Stimulated activated CD4-positive, alpha-beta T cell treated with anti-CD3 and anti-CD28 coated beads, TNF-alpha, amount 100 ng/mL, for 48 hours (primary cell): ENCODE results near the gene MEF2B.
"Not testable (repeated sequence)": the region's sequence is repeated elsewhere in the genome, so short reads cannot be mapped to it uniquely, and the experiment has no call there.

Experiments
- DNase-seq, 3 donors: peaks; one replicate each; pipeline ENCODE4 v3.0.0-alpha.2; 2020; ENCODE audit warnings: low read depth in 3 of 3

MEF2B gene

GRCh38 chr19:19126102-19126501 is 44.0 kb downstream of the MEF2B start:
- no peak for DNase-seq

- DNase-seq, result no peak
Observed at GRCh38 chr19:19123386-19123785, 46.7 kb downstream of the MEF2B start.

DNA sequence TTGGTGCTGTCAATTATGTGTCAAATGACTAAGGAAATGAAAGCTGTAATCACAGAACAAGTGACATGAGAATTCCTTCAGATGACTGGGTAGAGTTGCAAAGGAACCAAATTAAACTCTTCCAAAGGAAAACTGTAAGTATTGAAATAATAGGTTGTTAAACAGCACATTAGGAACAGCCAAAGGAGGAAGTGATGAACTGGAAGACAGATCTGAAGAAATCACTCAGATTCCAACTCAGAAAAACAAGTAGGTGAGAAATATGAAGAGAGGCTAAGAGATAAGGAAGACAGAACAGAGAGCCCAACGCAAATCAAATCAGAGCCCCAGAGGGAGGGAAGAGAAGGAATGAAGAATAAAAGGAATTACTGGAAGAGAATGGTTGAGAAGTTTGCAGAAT is 47.2 kb downstream of the MEF2B start:
- DNase-seq, result no peak

DNA sequence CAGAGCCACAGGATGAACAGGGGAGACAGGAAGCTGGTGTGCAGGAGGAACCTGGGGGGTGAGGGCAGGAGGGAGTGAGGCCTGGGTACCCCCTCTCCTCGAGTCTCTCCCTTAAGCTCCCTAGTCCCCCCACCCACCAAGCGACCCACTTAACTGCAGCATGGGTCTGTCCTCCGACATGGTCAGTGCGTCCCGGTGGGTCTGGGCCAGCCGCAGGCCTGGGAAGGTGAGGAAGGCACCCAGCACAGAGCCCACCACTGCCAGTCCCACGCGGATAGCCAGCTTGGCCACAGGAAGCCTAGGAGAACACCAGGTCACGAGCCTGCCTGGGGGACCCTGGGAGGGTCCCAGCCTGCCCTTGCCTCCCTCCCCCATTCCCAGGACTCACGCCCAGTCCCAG is 48.7 kb downstream of the MEF2B start:
- no peak for DNase-seq

DNA sequence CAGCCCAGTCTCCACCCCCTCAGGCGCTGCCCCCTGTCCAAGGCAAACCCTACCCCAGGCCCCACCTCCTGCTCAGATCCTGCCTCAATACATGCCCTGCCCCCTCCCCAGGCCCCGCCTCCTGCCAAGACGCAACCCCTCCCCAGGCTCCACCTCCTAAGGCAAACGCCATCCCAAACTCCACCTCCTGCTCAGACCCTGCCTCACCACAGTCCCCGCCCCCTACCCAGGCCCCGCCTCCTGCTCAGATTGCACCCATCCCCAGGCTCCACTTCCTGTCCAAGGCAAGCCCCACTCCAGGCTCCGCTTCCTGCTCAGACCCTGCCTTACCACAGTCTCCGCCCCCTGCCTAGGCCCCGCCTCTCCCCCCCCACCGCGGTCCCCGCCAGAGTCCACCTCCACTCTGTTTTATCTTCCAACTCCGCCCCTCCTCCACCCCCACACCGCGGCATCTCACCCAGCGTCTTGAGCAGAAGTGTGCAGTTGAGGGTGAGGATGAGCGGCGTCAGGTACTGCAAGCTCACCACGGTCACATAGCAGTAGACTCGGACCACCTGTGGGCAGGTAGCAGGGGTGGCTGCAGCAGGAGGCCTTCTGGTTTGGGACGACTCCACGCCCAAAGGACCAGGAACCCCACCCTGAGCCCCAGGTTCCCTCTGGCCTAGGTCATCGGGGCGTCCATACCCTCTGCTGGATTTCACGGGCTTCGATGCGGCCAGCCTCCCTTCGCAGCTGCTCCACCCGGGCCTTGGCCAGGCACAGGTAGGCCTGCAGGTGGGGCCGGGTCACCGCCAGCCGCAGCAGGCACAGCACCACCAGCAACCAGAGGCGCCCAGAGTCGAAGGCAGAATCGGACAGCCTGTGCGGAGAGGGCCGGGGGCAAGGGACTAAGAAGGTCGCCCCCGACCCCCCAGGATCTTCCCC is 49.5 kb downstream of the MEF2B start:
- DNase-seq, result peak in 1 of 3 donors; percentile 21

DNA sequence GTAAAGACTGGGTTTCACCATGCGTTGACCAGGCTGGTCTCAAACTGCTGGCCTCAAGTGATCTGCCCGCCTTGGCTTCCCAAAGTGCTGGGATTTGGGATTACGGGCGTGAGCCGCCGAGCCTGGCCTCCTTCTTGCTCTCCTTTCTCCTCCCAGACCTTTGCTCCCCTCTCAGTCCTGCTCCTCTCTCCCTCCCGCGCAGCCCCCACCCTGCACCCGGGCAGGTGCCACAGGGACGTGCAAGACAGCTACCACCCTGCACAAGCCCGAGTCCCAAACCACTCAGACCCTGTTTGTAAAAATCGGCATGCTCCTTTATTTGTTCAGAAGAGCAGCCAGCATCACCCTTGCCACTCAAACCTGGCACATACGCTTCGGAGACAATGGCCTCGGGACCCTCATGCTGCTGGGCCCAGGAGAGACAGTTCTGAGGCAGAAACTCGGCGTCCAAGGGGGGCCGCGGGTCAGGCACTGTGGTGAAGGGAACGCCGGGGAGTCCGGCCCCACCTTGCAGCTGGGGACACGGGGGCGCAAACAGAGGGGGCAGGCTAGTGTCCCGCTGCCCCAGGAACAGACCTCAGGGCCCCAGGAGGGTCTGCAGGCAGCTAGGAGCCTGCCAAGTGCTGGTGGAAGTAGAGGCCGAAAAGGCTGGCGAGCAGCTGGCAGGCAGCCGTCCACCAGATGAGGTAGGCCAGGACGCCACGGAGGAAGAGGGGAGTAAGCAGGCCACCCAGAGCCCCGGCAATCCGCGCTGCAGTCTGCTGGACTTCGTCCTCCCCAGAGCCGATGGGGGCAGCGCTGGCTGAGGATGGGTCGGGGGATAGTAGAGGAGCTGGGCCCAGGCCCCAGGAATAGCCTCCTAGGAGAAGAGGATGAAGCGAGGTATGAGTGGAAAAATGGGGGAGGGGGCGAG is 50.5 kb downstream of the MEF2B start:
- no peak for DNase-seq

DNA sequence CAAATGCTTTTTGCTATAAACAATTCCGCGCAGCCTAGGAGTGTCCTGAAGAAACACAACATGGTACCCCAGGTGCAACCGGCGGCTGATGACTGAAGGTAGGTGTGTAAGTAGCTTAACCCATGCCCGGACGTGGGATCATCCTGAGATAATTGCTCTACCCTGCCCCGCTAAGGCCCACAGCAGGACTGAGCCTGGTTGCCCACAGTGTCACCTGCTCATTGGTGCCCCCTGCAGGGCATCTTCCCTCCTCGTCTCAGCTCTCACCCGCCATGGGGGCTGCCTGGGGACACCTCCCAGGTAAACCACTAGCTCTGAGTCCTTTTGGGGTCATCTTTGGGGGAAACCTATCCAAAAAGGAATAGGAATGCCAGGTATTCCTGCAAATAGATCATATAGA is 54.1 kb downstream of the MEF2B start:
- peak in 1 of 3 donors; percentile 50 for DNase-seq

DNA sequence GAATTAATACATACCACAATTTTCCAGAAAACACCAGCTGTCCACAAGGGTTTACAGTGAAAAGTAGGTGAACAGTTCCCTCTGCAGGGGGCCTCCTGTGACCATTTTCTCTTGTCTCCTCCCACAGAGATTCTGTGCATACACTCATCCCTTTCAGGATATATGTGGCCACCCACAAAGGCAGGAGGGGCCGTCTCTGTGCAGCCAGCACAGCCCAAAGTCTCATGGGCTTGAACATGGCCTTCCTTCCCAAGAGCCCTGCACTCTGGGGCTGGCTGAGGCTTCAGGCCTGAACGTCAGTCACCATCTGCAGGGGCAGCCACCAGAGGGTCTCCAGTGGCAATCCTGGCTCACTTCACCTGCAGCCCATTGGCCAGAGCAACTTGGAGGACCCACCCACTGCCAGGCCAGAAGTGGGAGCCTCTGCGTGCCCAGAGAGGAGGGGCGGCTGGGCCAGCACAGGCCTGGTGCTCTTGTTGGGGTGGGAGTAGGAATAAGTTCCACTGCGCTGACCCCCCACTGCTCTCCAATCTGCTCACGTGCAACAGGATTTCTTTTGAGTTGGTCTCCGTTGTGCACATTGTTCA is 56.9 kb downstream of the MEF2B start:
- DNase-seq, result no peak

DNA sequence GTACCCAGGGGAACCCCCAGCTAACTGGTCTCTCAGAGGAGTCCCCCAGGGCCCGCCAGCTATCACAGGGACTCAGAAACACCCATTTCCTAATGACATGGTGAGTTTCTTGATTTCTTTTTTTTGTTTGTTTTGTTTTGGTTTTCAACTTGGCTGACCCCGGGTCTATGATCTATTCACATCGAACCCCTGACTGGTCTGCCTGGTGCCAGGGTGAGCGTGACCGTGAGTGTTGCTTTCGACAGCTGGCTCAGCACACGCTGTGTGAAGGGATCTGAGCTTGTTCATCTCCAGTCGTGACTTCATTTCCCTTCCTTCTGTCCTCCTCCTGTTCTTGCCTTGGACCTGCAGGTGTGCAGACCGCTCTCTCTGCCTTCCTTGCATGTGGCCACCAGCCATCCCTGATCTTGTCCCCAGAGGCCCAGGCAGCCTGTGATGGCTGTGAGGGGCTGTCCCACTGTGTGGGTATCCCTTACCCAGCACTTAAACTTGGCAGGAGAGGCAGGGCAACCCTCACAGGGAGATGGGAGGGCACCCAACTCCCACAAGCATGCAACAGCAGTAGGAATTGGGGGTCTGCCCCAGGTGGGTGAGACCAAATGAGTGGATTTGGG is 58.0 kb downstream of the MEF2B start:
- DNase-seq, result no peak

DNA sequence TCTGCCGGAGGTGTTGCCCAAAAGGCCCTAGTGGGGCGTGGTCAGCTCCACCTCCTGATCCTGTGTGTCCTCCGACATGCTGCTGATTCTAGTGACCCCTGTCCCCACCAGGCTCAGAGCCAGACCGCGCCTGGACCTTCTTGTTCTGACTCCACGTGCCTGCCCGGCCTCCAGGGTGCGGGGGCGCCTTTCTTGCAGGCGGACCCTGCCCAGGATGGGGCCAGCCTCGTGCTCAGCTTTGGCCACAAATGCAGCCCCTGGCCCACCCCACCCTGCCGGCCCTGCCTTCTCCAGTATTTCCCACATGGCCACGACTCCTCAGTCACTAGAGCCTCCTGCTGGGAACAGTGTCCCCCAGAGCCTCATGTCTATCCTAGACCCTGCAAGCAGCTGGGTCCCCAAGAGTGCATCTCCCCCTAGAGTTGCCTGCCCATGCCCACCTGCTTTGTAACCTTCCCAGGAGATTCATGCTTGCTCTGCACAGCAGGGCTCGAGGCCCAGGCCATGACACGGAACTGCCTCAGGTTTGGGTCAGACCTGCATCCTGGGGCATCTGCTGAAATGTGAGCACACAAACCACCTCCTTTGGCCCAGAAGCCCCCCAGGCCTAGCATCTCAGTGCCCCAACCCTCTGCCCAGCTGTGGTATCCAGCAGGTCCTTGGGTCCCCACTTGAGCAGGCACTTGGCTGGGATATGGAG is 58.8 kb downstream of the MEF2B start:
- DNase-seq, result no peak

- DNase-seq, result peak in 1 of 3 donors; percentile 17
Observed at GRCh38 chr19:19110410-19111135, 59.5 kb downstream of the MEF2B start.

- no peak for DNase-seq
Observed at GRCh38 chr19:19109601-19110000, 60.5 kb downstream of the MEF2B start.

- DNase-seq, result no peak
Observed at GRCh38 chr19:19107654-19108053, 62.4 kb downstream of the MEF2B start.

DNA sequence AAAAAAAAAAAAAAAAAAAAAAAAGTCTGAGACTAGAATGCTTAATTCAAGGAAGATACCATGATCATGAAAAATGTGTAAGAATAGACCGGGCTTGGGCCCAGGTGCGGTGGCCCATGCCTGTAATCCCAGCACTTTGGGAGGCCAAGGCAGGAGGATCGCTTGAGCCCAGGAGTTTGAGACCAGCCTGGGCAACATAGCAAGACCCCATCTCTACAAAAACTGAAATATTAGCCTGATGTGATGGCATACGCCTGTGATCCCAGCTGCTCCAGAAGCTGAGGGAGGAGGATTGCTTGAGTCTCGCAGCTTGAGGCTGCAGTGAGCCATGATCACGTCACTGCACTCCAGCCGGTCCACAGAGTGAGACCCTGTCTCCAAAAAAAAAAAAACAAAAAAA is 63.1 kb downstream of the MEF2B start:
- DNase-seq, result not testable (repeated sequence)

GRCh38 chr19:19106056-19106551 is 64.0 kb downstream of the MEF2B start:
- DNase-seq, result no peak

- no peak for DNase-seq
Observed at GRCh38 chr19:19105365-19106055, 64.6 kb downstream of the MEF2B start.

GRCh38 chr19:19103167-19103566 is 66.9 kb downstream of the MEF2B start:
- DNase-seq, result no peak

DNA sequence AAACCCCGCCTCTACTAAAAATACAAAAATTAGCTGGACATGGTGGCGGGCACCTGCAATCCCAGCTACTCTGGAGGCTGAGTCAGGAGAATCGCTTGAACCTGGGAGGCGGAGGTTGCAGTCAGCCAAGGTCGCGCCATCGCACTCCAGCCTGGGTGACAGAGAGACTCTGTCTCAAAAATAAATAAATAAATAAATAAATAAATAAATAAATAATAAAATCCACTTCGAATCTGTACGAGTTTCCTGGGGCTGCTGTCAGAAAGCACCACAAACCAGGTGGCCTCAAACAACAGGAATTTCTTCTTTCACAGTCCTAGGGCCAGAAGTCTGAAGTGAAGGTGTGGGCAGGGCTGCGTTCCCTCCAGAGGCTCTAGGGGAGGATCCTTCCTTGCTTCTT is 67.5 kb downstream of the MEF2B start:
- not testable (repeated sequence) for DNase-seq

- no peak for DNase-seq
Observed at GRCh38 chr19:19101540-19101939, 68.5 kb downstream of the MEF2B start.
